Stimulated activated CD8-positive, alpha-beta memory T cell treated with anti-CD3 and anti-CD28 coated beads, Interleukin-4, amount 100 ng/mL, for 1 hour (primary cell): Measurements from ENCODE around the gene MADD.

Source experiments
- DNase-seq, 2 donors: peaks; one replicate each; pipeline ENCODE4 v3.0.0-alpha.2; 2020; ENCODE audit warnings: low read depth in 2 of 2, low spot score in 1 of 2

Gene MADD

DNA sequence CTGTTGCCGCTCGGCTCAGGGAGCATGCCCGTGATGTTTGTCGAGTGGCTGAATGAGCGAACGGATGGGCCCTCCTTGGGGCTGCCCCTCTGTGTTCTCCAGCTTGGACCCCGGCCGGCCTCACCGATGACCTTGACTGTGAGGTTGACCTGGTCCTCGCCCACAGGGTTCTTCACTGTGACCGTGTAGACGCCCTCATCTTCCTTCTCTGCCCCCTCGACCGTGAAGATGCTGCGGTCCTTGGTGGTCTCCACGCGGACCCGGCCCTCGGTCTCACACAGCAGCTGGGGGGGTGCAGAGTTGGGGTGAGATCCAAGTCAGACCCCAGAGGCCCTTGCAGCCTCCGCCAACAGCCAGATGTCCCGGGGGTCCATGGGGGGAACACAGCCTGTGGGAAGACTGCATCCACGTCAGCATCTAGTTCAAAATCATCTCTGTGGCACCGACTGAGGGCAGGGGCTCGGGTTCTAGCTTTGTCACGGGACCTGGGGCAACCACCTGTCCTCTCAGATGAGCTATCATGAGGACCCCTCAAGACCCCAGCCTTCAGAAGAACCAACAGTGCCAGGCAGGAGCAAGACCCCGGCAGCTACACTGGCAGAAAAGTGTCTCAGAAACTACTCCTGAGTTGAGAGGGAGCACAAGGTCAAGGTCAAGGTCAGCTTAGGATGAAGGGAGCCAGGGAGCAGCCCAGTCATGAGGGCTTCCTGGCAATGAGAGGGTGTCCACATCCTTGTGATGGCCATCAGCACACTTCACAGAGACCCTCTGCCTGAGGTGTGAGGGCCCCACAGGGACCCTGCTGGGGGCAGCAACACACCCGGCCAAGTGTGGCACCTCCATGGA lies 68.7 kb downstream of the MADD start:
- DNase-seq = no peak

- DNase-seq = no peak
These were observed 70.1 kb downstream of the MADD start for GRCh38 chr11:47340010-47340409.

- DNase-seq = no peak
These were observed 71.2 kb downstream of the MADD start for GRCh38 chr11:47340980-47341775.

GRCh38 chr11:47342036-47342803 lies 72.3 kb downstream of the MADD start:
- no peak for DNase-seq

- DNase-seq = no peak
These were observed 72.9 kb downstream of the MADD start for GRCh38 chr11:47342854-47343253.

GRCh38 chr11:47345890-47346563 lies 76.1 kb downstream of the MADD start:
- no peak for DNase-seq

DNA sequence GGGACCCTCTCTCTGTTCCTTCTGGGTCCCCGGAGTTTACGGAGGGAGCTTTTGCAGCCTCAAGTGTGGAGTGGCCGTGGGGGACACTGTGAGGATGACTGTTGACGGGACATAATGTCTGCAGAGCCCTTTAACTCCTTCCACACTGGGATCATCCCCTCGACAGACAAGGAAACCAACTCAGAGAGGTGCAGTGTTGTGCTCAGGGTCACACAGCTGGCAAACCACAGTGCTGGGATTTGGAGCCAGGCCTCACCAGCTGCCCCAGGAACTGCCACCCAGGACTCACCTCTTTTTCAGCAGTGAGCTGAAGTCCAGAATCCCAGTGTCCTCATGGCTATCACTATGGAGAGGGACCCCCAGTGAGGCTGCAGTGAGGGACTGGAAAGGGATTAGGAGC lies 77.2 kb downstream of the MADD start:
- no peak for DNase-seq

GRCh38 chr11:47348131-47348802 lies 78.3 kb downstream of the MADD start:
- no peak for DNase-seq

- no peak for DNase-seq
These were observed 78.9 kb downstream of the MADD start for GRCh38 chr11:47348859-47349258.

- no peak for DNase-seq
These were observed 79.7 kb downstream of the MADD start for GRCh38 chr11:47349521-47350095.

- no peak for DNase-seq
These were observed 80.4 kb downstream of the MADD start for GRCh38 chr11:47350315-47350714.

GRCh38 chr11:47351156-47352126 lies 81.5 kb downstream of the MADD start:
- no peak for DNase-seq

DNA sequence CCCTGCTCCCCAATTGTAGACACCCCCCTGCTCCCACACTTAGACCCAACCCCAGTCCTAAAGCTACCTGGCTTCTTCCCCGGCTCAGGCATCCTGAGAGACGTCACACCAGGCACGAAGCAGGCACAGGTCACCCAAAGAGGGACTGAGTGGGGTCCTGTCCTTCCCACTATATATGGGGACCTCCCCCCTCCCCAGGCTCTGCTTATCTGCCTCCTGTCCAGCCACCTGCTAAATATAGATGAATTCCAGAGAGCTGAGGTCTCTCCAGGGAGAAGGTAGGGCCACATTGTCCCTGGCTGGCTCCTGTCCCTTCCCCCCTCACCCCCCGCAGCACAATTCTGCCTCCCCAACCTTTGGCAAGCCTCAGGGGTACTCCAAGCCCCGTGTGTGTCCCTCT lies 82.6 kb downstream of the MADD start, which contains the start of gene MYBPC3:
MYBPC3 (minus strand) TSS at position 147 of the 400 bp plus-strand sequence; CDS start at position 92, 55 bp downstream.
- no peak for DNase-seq

- no peak for DNase-seq
These were observed 84.2 kb downstream of the MADD start for GRCh38 chr11:47353978-47354774.

GRCh38 chr11:47354913-47355282 lies 85.0 kb downstream of the MADD start:
- DNase-seq = no peak

DNA sequence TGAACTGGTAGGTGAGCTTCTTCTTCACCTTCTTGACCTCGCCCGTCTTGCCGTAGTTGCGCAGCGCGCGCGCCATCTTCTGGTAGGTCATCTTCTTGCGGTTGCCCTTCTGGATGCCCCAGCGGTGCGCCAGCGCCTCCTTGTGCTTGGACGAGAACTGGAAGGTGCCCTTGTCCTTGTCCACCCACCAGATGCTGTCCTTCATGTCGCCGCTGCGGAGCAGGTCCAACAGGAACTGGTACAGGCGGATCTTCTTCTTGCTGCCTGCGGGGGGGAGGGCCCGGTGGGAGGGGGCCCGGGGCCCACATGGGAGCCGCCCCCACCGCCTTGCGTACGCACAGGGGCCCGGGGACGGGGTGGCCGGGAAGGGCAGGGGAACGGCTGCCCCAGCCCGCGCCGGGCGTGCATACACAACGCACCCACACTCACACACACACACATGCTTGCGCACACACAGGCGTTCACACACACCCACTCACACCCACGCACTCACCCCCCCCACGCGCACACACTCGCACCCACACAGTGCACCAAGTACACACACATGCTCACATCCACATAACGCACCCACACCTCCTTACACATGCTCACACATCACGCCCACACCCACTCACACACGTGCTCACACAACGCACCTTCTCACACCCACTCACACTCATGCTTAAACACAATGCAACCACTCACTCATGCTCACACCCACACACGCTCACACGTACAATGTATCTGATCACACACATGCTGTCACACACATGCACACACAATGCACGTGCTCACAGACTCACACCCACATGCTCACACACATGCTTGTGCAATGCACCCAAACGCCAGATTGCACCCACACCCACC lies 85.6 kb downstream of the MADD start:
- DNase-seq = no peak
